ENCODE data around the gene PTGES3L. TPM values are rescaled to one million over a fixed set of nuclear protein-coding genes. Genes with fewer than 3 reads are reported as not detected.

The PTGES3L gene
- total RNA-seq, 1 donor from 2014 or later, result 2.0 TPM

DNA sequence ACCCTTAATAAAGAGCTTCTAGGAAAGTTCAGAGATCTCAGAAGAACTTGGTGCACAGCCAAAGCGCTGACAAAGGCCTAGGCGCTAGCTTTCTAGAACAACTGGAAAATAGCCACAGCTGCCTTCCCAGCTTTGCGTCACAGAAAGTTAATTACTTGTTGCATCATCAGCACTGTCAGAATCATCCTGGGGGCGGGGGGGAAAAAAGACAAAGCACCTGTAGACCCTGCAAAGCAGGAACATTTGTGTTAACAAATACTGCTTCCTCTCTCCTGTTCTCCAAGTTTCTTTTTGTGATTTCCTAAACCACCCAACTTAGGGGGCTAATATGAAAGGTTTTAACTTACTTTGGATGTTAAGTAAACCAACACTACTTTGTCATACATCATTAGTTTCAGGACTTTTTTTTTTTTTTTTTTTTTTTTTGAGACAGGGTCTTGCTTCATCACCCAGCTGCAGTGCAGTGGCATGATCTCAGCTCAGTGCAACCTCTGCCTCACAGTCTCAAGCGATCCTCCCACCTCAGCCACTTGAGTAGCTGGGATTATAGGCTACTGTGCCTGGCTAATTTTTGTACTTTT, 10.8 kb downstream of the PTGES3L start:
- Mint-ChIP-seq H3K4me3 (no peak overlapping the region), H3K4me1 (peaks cover 6% of the 10 kb centered on the region)
- POLR2A ChIA-PET, result interaction anchor here (0.6 to 2.3 kb wide), 4 partner anchors 29 to 887 kb away, joined by 4 to 15 read pairs (median 6); partner anchors contain the start of gene RPL27

DNA sequence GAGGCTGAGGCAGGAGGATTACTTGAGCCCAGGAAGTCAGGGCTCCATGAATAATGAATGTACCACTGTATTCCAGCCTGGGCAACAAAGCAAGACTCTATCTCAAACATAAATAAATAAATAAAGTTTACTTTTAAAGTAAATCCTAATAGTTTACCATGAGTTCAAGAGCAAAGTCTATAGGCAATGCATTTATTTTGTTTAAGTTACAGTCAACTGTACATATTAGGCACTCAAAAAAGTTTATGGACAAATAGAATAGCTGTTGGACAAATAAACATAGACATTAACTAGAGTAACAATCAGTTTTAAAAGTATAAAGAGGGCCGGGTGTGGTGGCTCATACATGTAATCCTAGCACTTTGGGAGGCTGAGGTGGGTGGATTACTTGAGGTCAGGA, 12.0 kb downstream of the PTGES3L start:
- no peak for DNase-seq
- Mint-ChIP-seq H3K4me3 (no peak overlapping the region), H3K27ac (no peak overlapping the region), H3K4me1 (peaks cover 11% of the 10 kb centered on the region), H3K36me3 (ENCODE audit: low read depth) (peaks cover 12% of the 10 kb centered on the region), H3K9me3 (no peaks in the 10 kb centered on the region), H3K27me3 (no peaks in the 10 kb centered on the region)
- POLR2A ChIA-PET, result interaction anchor here (0.6 to 0.9 kb wide), 3 partner anchors 8 to 17 kb away, joined by 3 to 6 read pairs (median 3); partner anchors contain the start of gene PTGES3L
- CTCF ChIA-PET, result interaction anchor here (1.8 kb wide), 1 partner anchor 30 kb away, joined by 6 read pairs; the partner anchor contains the start of gene RPL27
- intact Hi-C loops (cut with micrococcal nuclease), result no loop called here
- ATAC-seq (ENCODE audit: low read depth), result no peak
- TF ChIP-seq, protein P1, sequence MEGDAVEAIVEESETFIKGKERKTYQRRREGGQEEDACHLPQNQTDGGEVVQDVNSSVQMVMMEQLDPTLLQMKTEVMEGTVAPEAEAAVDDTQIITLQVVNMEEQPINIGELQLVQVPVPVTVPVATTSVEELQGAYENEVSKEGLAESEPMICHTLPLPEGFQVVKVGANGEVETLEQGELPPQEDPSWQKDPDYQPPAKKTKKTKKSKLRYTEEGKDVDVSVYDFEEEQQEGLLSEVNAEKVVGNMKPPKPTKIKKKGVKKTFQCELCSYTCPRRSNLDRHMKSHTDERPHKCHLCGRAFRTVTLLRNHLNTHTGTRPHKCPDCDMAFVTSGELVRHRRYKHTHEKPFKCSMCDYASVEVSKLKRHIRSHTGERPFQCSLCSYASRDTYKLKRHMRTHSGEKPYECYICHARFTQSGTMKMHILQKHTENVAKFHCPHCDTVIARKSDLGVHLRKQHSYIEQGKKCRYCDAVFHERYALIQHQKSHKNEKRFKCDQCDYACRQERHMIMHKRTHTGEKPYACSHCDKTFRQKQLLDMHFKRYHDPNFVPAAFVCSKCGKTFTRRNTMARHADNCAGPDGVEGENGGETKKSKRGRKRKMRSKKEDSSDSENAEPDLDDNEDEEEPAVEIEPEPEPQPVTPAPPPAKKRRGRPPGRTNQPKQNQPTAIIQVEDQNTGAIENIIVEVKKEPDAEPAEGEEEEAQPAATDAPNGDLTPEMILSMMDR (IDR thresholded peaks at IDR 0.05), result no peak

More for the DNA sequence above, 10.8 kb downstream of the PTGES3L start:
- ATAC-seq (ENCODE audit: low read depth) (no peak), DNase-seq (no peak)
- H3K9me3 Mint-ChIP-seq, result no peaks in the 10 kb centered on the region
- H3K27me3 Mint-ChIP-seq, result no peaks in the 10 kb centered on the region
- CTCF ChIA-PET, result interaction anchor here (1.8 kb wide), 1 partner anchor 29 kb away, joined by 6 read pairs; the partner anchor contains the start of gene RPL27
- H3K36me3 Mint-ChIP-seq (ENCODE audit: low read depth), result peaks cover 6% of the 10 kb centered on the region
- peak overlapping the region; percentile 46 for H3K27ac Mint-ChIP-seq
- intact Hi-C loops (cut with micrococcal nuclease), result no loop called here
- TF ChIP-seq, protein P1 (IDR thresholded peaks at IDR 0.05), result no peak

DNA sequence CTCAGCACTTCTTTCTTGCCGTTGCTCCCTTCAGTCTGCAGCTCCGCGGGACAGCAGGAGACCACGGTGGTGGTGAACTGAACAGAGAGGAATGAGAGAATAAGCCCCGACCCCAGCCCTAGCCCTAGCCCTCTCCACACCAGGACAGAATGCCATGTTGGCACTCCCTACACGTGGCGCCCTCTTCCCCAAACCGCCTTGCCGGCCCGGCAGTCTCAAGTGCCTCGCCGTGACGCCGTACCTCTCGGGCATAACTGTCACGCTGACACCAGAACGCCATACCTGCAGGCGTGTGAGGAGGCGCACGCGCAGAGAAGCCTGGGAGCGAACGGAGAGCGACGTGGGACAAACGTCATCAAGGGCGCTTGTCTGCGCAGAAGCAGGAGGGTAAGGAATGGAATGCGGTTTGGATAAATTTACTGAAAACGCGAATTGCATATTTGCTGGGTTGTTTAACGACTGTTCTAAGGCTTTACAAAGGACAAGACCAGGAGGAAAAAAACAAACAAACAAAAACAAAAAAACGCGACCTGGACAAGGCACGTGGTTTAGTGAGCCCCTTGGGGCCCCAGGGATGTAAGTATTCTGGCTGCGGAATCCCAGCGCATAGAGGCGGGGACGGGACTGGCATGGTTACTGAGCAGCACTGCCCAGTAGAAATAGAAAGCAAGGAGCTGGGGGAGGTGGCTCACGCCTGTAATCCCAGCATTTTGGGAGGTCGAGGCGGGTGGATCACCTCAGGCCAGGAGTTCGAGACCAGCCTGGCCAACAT, 15.5 kb downstream of the PTGES3L start, which contains the start of gene AARSD1:
Gene AARSD1 (minus strand): TSS at position 294 of the 772 bp plus-strand sequence. CDS start 14 bp downstream, at position 280.
- H3K4me1 Mint-ChIP-seq, result peaks cover 14% of the 10 kb centered on the region
- peak within 1 kb of the TSS; percentile 97 for H3K4me3 Mint-ChIP-seq
- H3K9me3 Mint-ChIP-seq, result no peaks in the 10 kb centered on the region
- intact Hi-C loops (cut with micrococcal nuclease), result loop anchor here (1.0 kb wide), 3 partner anchors 16 to 34 kb away; partner anchors contain the start of genes PTGES3L, RPL27 and RUNDC1
- POLR2A ChIA-PET, result interaction anchor here (0.5 to 3.1 kb wide), 11 partner anchors 10 to 351 kb away, joined by 3 to 49 read pairs (median 4); partner anchors contain the start of genes IFI35, PTGES3L, RPL27 and RUNDC1
- peak within 1 kb of the TSS; percentile 87 for H3K27ac Mint-ChIP-seq
- CTCF ChIA-PET, result interaction anchor here (2.0 kb wide), 1 partner anchor 34 kb away, joined by 11 read pairs; the partner anchor contains the start of gene RPL27
- peak; percentile 94 for ATAC-seq (ENCODE audit: low read depth)
- peak; percentile 79 for DNase-seq
- TF ChIP-seq, protein P1 (IDR thresholded peaks at IDR 0.05), result no peak
- H3K27me3 Mint-ChIP-seq, result no peaks in the 10 kb centered on the region
- peaks cover 44% of the 10 kb centered on the region for H3K36me3 Mint-ChIP-seq (ENCODE audit: low read depth)

DNA sequence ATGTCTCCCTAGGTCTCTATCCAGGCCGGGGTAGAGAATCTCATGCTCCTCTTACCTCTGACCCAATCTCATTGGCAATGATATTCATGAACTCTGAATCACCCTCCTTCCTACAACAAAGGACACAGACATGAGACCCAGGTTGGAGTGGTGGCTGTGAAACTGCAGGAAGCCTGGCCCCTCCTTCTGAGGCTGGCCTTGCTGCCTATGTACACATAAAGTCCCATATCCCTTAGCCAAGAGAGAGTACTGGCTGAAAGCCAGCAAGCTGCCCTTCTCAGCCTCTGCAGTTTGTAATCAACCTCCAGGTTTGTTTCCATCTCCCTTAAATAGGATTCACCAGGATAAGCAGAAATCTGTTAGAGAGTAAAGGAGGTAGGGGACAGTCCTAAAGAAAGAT, 26.2 kb downstream of the PTGES3L start:
- Mint-ChIP-seq H3K9me3 (no peaks in the 10 kb centered on the region), H3K4me1 (no peaks in the 10 kb centered on the region), H3K27ac (no peak overlapping the region), H3K36me3 (ENCODE audit: low read depth) (peaks cover 82% of the 10 kb centered on the region), H3K4me3 (no peak overlapping the region), H3K27me3 (no peaks in the 10 kb centered on the region)
- DNase-seq (no peak), ATAC-seq (ENCODE audit: low read depth) (no peak)
- ChIA-PET CTCF (no interaction called here), POLR2A (interaction anchor here (0.6 kb wide), 1 partner anchor 245 kb away, joined by 3 read pairs; no protein-coding TSS in a partner anchor)
- intact Hi-C loops (cut with micrococcal nuclease), result no loop called here
- TF ChIP-seq, protein P1 (IDR thresholded peaks at IDR 0.05), result no peak
